HG02798 (cell line): ENCODE data around the gene PACRG.

ENCODE experiments used
- ATAC-seq: cut with Tn5 transposase; IDR thresholded peaks from one replicate; pipeline ENCODE4 v1.9.1; 2021; ENCODE audit warnings: mild to moderate bottlenecking; ENCODE audit not compliant: unreplicated experiment, poor library complexity

PACRG gene

DNA sequence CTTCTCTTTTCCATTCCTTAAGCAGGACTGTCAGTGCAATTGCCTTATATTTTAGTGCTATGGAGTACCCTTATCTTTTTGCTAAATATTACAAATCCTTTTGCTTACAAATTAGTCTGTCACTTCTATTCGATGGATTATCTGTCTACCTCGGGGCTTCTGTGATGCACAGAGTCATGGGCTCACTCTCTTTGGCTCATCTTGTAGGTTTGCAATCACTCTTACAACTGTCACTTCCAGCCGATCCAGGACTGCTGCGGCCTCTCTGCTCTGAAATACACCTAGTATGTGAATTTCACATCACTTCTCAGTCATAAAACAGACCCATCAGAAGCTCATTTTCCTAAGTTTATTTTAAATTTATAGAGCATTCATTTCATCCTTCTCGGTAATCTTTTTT, 393.5 kb downstream of the PACRG start:
- no peak for ATAC-seq

DNA sequence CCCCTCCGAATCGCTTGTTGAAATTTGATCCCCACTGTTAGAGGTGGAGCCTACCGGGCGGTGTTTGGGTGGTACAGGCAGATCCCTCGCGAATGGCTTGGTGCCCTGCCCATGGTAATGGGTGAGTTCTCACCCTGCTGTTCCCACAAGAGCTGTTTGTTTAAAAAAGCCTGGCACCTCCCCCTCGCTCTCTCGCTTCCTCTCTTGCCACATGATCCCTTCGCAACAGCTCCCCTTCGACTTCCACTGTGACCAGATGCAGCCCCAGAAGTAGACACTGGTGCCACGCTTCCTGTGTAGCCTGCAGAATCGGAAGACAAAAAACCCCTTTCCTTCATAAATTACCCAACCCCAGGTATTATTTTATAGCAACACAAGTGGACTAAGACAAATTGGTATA, 394.6 kb downstream of the PACRG start:
- no peak for ATAC-seq

DNA sequence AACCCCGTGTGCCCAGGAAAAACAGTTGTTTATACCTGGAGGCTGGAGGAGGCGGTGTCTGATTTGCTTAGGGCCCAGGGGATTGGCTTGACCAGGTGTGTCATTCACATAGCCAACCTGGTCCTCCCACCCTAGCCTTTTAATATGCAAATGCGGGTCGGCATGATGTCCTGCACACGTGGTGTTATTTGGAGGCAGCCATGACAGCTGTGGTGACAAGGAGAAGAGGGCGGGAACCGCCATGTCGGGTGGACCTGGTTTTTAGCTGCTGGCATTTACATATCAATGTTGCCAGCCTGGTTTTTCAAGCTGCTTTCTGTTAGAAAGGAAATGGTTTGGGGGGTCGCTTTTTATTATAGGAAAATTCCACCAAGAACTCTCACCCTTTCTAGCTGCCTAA, 395.3 kb downstream of the PACRG start:
- ATAC-seq, result no peak

DNA sequence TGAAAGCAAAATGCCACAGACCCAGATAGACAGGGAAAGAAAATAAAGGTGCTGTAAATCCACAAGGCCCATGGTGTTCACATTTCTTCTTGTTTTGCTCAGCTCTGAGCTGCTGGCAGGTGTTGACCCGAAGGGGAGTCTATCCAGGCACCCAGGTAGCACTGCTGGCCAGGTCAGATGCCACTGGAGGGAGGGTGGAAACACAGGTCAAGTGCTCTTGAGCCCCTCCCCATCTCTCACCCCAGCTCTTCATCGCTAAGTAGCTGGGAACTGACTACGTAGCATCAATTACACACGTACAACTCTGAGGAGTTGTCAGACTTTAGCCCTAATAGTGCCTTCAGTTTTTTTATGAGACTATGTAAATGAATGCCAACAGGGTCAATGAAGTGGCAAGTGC, 399.0 kb downstream of the PACRG start:
- ATAC-seq, result no peak

DNA sequence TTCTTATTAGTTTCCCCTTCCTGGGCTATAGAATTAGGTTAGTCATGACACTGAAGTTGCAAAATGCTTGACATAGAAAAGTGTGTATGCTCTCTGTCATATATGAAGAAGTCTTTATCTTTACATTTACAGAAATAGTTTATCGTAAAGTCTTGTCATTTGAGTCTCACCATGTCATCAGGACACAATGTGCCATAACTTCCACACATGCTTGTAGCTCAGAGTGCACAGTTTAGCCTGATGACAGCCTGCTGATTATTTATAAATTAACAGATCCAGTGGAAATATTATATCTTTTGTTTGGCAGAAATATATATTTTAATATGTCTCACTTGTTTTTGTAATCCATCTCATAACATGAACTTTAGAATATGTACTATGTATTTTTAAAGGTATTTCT, 399.8 kb downstream of the PACRG start:
- no peak for ATAC-seq

DNA sequence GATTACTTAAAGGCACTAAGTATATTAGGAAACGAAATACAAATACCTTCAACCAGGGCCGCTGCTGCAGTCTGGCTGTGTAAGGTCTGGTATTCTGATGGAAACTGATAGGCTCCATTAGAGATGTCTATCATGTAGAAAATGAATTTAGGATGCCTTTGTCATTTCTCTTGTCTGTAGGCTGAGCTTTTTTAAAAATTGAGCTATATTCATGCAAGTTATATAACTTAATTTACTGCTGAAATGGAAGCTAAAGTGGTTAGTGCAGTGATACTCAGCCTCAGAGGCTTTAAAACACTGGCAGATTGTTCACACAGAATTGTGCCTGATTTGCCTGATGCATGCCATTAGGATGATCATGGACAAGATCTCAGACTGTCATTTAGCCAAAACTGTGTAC, 400.6 kb downstream of the PACRG start:
- no peak for ATAC-seq

DNA sequence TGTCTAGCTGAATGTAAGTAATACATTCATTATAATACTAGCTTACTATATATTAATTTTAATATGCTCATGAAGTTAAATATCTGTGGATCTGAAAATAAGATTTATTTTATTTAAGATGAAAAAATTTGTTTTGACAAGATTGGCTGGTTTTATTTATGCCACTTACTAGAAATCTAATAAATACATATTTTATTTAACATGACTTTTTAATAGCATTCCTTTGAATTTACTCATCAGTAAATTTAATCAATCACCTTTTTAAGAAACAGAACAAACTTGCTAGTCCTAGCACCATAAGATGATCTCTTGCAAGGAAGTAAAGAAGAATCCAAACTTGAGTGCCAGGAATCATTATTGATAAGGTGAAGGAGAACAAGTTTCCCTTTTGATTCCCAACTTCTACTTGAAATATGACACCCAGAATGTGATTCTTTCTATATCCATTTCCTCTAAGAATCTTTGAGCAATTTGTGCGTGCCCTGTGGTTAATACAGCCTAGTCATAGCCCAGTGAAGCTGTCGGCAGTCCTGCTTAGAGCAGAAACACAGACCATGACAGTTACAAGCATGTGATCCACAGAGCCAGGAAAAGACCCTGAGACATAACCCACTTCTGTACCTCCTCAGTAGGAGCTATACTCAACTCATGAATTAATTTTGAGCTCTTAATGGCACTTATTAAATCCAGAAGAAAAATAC, 404.4 kb downstream of the PACRG start:
- ATAC-seq, result no peak

DNA sequence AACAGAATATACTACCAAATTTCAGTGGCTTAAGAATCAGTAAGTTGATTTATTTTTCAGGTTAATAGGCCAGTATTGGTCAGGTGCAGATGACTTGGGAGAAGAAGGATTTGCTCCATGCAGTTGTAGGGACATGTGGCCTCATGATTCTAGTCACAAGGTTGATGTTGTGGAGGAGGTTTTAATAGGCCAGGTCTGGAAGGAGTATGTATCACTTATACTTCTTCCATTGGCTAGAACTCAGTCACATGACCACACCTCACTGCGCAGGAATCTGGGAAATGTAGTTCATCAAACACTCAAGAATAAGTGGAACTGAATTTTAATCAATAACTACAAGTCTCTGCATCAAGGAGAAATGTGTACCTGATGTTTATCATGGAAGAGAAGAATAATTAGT, 405.2 kb downstream of the PACRG start:
- no peak for ATAC-seq

DNA sequence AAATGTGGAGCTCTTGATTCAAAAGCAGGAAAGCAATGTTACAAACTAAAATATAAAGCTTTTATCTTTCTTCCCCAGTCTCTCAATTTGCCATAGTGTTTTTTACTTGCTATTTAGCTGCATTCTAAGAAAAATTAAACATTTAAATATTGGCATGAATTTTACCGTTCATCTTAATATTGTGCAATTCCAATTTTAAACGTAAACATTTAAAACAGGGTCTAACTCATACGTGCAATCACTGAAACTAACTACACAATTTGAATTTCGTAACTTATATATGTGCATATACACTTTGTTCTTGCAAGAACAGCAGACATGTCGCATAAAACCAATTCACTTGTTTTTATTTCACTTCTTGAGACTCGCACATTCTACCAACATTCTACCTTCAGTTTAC, 405.9 kb downstream of the PACRG start:
- ATAC-seq, result no peak

DNA sequence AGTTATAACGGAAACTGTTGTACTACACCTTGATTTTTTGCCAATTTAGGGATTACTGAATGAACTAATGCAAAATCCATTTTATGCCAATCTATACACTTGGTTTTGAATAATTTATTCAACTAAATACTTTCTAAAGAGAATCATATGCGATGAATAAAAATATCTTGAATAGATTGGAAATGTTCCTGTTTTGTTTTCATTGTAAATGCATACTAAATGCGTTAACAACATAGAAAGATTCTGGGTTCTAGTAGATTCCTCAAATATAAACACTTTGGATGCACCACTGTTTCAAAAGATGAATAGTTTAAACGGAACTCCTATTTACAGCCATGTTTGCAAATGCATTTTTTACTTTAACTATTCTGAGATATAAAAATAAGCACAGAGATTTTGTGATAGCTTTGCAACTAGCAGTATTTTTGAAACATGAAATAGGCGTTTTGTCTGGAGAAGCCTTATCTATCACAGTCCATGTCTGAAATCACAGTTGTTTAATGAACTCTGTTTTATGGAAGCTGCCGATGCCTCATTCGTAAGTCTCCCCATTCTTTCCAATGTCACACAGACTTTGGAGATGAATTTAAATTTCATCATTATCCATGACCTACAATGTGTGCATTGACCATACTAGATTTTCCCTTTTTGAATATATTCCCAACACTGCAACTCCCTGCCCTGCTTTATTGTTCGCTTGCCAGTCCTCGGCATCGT, 409.1 kb downstream of the PACRG start:
- no peak for ATAC-seq

DNA sequence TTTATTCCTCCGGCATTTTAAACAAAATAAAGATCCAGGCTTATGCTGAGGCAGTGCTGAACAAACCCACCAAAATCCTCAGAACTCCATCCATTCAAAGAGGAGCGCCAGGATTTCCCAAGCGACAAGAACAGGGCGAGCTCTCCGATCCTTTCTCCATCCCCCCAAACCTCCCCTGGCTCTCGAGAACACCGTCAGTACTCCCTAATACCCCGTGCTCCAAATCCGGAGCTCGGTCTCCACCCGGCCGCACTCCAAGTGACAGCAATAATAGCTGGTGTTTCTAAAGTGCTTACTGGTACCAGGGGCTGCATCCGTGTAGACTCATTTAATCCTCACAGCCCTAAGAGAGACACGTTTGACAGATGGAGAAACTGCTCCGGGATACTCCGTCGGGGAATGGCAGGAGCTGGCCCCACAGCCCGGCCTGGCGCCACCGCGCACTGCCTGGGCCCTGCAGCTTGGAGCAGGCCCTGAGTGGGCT, 409.7 kb downstream of the PACRG start:
- no peak for ATAC-seq

DNA sequence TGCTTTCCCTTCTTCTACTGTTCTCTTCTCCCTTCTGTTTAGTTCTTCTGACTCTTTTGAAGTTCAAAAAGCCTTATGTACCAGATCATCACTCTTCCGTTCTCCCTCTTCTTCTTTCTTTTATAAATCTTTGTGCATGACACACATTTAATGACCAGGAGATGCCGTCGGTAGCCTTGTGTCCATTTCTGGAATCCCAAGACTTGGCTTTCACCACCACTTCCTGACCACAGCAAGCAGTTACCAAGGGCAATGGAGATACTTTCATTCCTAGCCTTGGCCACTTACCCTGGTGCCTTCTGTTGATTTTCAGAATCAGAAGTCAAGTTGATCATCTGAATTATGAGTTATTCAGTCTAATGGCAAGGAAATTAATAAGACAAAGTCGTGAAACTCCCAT, 418.3 kb downstream of the PACRG start:
- no peak for ATAC-seq

DNA sequence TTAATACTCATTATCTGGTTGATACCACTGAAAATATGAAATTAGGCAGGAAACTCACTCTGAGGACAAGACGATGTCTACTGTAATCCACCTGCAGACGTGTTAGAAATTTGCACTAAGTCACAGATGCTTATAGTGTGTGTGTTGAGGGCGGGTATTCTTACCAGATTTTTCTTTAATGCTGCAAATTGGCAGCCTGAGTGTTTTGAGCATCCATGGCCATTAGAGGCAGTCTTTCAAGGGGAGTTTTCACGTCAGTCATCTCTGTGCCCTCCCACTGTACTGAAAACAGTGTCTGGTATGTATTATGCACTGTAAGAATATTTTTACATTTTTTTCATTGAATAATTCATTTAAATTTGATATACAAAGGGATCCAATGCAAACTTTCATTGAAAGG, 420.2 kb downstream of the PACRG start:
- ATAC-seq, result no peak

DNA sequence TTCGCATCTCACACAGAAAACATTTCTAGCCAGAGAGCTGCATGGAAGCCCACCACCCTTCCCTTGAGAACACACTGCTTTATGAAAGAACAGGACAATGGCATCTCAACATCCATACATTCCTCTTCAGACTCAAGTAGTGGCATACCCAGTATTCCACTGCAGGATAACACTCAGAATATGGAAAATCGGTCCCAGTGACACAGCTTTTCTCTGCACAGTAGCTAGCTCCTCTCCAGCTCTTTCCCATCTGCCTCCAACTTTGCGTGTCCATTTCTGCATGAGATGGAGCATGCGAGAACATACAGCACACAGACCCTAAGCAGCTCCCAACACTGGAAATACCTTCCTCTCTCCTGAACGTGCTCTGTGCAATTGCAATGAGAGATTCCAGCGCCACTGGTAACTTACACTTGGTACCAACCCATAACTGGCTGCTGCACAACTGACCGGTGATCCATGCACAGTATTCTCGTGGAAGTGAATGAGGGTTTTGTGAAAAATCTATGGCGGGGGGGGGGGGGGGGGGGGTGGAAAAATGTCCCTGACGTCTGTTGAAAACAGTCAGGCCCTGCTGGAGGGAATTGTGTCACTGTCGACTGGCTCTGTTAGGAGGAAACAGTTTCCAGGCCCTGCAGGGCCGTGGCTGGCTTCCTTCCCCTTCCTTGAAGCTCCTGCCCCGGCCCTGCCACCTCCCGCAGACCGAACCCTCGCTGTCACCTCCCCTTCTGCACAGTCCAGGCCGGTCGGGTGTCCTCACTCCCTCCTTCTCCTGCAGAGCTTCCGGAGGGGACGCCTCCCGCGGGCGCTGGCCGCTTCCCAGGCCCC, 420.9 kb downstream of the PACRG start:
- ATAC-seq, result no peak

DNA sequence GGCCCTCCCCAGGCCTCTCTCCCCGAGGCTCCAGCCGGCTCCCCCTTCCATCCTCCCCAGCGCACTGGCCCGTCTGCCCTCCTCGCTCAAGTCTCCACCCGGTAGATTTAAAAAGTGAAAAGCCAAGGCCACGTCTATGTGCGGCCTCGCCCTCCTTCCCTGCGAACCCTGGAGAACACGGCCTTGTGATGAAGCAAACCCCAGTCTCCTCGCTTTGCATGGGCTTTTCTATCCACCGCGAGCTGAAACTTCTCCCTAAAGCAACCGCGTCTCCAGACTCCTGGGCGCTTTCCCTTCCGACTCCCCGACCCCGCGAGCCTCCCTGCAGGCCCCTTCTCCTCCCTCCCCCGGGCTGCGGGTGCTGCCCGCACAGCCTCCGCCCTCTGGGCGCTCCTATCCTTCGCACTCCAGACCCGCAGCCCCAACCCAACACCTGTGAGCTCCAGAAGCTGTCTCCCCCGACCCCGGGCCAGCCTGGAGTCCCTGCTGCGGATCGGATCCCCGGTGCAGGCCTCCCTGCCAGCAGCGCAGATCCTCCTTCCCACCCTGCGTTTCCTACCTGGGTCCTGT, 421.6 kb downstream of the PACRG start:
- ATAC-seq, result no peak

DNA sequence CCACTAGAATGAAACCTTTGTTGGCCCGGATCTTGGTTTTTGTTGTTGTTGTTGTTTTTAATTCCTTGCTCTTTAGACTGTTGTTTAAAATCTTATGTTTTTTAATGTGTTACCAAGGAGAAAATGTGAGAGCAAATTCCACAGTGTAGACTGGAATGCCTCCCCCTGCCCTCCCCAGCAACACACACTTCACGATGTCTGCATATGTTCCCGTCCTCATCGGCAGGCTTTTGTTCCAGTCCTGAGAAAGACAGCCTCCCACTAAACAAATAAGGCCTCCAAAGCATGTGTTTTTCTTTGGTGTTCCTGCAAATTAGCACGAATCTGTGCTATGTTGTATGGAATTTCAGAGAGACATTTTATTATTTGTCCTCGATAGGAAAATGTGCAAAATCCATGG, 423.4 kb downstream of the PACRG start:
- ATAC-seq, result no peak

DNA sequence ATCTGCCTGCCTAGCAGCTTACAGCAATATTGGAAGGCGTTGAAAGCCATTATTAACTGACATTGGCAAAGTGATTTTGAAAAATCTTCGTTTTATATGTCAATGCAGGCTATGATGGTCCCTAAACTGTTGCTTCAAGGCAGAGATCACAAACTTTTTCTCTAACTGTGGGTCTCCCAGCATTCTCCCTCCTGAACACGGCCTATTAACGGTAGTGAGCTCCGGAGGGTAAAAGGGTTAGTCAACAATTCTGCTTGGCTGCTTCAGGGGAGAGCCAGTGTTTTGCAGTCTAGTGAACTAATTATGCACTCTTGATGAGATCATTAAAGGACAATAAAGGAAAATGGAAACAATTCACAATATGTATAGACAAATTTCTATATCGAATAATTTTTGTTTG, 424.9 kb downstream of the PACRG start:
- no peak for ATAC-seq

DNA sequence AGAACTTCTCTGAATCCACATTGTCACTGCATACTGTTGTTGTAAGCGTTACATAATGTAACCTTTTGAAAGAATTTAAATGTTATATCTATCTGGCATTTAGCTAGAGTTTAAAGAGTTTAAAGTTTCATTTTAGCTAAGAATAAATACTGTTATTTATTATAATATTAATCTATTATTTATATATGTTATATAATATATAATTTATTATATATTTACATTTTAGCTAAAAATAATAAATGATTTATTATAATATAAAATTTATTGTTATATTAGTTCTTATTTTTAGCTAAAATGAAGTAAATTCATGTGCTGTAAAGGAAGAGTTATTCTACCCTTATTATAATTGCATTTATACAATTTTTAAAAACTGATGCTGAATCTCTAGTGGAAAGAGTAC, 431.3 kb downstream of the PACRG start:
- no peak for ATAC-seq

DNA sequence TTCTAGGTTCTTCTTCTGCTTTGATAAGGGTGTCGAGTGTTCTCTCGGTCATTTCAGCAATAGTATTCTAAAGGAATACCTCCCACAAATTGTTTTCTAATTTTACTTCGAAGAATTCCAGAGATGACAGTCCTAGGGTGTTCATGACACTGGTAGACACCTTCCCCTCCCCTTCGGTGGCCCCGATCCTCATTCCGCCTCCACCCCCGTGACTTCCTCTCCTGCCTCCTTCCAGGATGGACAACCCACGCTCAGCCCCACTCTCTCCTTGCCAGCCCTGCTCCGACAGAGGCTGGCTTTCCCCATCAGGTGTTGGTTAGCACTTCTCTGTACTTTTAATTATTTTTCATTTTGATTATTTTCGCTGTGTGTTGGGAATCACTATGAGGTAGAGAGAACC, 431.9 kb downstream of the PACRG start:
- ATAC-seq, result no peak

DNA sequence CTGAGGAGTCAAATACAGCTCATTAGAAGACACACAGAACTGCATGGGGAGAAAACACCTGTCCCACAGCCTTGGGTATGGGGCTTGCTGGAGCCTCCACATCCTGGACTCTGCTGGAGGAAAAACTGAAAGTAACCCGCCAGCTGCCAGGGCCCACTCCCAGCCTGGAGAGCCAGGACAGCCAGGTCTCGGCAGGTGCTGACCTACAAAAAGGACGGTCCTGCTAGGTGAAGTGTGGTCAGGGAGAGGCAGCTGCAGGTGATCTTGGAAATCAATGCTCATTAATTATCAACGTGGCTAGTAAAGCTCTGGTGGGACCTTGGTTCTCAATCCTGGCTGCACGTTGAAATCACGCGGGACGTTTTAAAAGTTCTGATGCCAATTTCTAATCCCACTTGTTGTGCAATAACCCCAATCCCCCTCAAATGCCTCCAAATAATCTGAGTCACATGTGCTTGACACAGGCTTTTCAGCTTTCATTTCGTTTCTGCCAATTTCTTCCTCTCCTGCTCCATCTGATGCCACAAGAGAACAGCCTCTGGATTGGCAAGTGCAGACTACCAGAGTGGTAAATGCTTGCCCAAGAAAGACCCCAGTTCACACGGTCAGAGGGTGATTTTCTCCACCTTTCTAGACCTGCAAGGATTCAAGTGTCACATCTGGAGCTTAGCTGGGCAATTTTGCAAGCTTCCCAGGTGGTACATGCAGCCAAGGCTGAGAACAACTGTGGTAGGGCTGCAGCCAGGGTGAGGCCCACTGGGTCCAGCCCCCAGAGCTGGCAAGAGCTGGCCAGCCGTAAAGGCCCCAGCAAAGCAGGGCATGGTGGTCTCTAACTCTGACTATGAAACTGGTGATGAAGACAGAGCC, 434.5 kb downstream of the PACRG start:
- no peak for ATAC-seq
